OCI-LY3 (cell line): ENCODE data around the gene GPR146.

Experiments used
- H2AFZ ChIP-seq: fragments of 200-600, 300-600 bp; shearing (Covaris generic); 2 replicates; pipeline ENCODE4 v1.6.0; 2014; ENCODE audit warnings: antibody characterized with exemption, low read depth, low read length
- H3K27ac ChIP-seq: fragments of 200-600, 300-600 bp; sonication (generic); 2 replicates; pipeline ENCODE4 v1.5.1; 2014; ENCODE audit warnings: mild to moderate bottlenecking, low read length, moderate library complexity, mixed read lengths
- H3K27me3 ChIP-seq: fragments of 200-600, 300-600 bp; sonication (generic); 2 replicates; pipeline ENCODE4 v1.6.1; 2014; ENCODE audit warnings: low read depth, low read length, mixed read lengths
- H3K36me3 ChIP-seq: fragments of 200-600, 300-600 bp; sonication (generic); replicated peaks from 2 replicates; pipeline ENCODE3; 2014; ENCODE audit warnings: low read depth, low read length, mixed read lengths
- H3K4me1 ChIP-seq: fragments of 300-600, 200-600 bp; sonication (generic); 2 replicates; pipeline ENCODE4 v1.6.1; 2014; ENCODE audit warnings: low read length, mixed read lengths
- H3K4me2 ChIP-seq: fragments of 200-600, 300-600 bp; sonication (generic); 2 replicates; pipeline ENCODE4 v1.6.1; 2014; ENCODE audit warnings: low read length, mixed read lengths
- H3K4me3 ChIP-seq: fragments of 300-600, 200-600 bp; sonication (generic); 2 replicates; pipeline ENCODE4 v1.5.1; 2014; ENCODE audit warnings: antibody characterized with exemption, mild to moderate bottlenecking, low read length, moderate library complexity
- H3K79me2 ChIP-seq: fragments of 300-600, 200-600 bp; shearing (Covaris generic); 2 replicates; pipeline ENCODE4 v1.6.1; 2014; ENCODE audit warnings: mild to moderate bottlenecking, low read length, mixed read lengths
- H3K9ac ChIP-seq: fragments of 300-600, 200-600 bp; shearing (Covaris generic); 2 replicates; pipeline ENCODE4 v1.6.0; 2014; ENCODE audit warnings: mild to moderate bottlenecking, low read length, moderate library complexity
- H3K9me3 ChIP-seq: fragments of 200-600, 300-600 bp; shearing (Covaris generic); 2 replicates; pipeline ENCODE4 v1.6.1; 2014; ENCODE audit warnings: low read length, mixed read lengths; ENCODE audit not compliant: insufficient read depth
- H4K20me1 ChIP-seq: fragments of 200-600, 300-600 bp; sonication (generic); 2 replicates; pipeline ENCODE4 v1.6.1; 2016; ENCODE audit warnings: low read length, mixed read lengths; ENCODE audit not compliant: insufficient read depth
- EZH2phosphoT487 ChIP-seq: fragments of 200-600 bp; shearing (Covaris generic); IDR thresholded peaks from 2 replicates; pipeline ENCODE4 v1.6.1; 2018; ENCODE audit warnings: antibody characterized with exemption, mixed run types, low read depth
- TF ChIP-seq, protein P1 (sequence below): fragments of 200-600, 300-600 bp; sonication (generic); IDR thresholded peaks from 2 replicates; pipeline ENCODE4 v1.5.1; 2014; ENCODE audit warnings: antibody characterized with exemption, low read length, low read depth

Gene GPR146

DNA sequence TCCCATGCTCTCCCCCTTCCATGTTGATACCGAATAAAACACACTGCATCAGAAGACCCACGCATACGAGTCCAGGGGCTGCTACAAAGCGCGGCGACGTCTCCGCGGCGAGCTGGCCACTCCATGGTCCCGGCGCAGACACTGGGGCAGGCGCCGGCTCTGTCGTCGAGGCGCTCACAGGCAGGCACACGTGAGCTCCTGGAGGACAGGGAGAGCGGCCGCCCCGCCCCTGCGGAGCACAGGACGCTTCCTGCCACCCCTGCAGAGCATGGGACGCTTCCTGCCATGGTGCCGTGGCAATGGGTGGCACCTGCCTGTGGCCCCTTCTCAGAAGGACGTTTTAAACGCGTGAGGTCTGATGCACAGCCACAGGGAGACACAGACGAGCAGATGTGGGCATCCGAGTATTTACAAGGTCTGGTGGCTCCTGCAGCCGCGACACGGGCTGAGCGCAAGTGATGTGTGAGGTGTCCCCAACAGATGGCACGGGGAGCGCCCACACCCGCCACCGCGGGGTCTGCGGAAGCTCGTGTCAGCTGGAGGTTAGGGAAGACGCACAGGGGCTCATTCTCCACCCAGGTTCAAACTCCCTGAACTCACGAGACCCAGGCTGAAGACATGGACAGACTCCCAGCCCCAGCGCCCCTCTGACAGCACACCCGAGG is 21.4 kb upstream of the GPR146 start:
- Histone ChIP-seq H3K79me2 (peaks cover 27% of the 10 kb centered on the region), H3K4me3 (no peak overlapping the region), H3K36me3 (peaks cover 10% of the 10 kb centered on the region), H3K4me1 (peaks cover 42% of the 10 kb centered on the region), H3K27me3 (no peaks in the 10 kb centered on the region), H4K20me1 (peaks cover 30% of the 10 kb centered on the region), H3K27ac (no peak overlapping the region), H2AFZ (no peak overlapping the region), H3K4me2 (peak overlapping the region; percentile 89), H3K9ac (no peak overlapping the region), H3K9me3 (no peaks in the 10 kb centered on the region)
- TF ChIP-seq, protein P1, sequence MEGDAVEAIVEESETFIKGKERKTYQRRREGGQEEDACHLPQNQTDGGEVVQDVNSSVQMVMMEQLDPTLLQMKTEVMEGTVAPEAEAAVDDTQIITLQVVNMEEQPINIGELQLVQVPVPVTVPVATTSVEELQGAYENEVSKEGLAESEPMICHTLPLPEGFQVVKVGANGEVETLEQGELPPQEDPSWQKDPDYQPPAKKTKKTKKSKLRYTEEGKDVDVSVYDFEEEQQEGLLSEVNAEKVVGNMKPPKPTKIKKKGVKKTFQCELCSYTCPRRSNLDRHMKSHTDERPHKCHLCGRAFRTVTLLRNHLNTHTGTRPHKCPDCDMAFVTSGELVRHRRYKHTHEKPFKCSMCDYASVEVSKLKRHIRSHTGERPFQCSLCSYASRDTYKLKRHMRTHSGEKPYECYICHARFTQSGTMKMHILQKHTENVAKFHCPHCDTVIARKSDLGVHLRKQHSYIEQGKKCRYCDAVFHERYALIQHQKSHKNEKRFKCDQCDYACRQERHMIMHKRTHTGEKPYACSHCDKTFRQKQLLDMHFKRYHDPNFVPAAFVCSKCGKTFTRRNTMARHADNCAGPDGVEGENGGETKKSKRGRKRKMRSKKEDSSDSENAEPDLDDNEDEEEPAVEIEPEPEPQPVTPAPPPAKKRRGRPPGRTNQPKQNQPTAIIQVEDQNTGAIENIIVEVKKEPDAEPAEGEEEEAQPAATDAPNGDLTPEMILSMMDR, result no peak
- TF ChIP-seq EZH2phosphoT487, result no peak

DNA sequence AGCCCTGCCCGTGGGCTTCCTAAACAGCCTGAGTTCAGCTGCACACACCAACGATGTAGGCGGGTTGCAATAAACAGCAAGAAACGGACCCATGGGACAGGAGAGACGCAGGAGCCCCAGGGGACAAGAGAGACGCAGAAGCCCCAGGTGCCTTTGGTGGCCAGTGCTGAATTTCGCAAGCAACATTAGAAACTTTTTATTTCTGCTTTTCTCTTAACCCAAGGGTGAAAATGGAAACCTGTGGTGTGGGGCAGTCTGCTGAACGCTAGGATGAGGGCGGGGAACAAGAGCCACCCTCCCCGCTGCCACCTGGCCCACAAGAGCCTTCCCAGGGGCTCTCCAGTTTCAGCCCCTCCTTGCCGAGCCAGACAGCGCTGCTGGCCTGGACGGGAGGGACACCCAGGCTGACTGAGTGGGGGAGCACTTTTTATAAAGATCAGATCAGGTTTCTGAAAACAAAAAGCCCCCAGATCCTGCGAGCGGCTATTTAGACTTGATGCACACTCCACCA is 20.0 kb upstream of the GPR146 start:
- Histone ChIP-seq H3K27ac (peak overlapping the region; percentile 69), H3K79me2 (peaks cover 27% of the 10 kb centered on the region)

DNA sequence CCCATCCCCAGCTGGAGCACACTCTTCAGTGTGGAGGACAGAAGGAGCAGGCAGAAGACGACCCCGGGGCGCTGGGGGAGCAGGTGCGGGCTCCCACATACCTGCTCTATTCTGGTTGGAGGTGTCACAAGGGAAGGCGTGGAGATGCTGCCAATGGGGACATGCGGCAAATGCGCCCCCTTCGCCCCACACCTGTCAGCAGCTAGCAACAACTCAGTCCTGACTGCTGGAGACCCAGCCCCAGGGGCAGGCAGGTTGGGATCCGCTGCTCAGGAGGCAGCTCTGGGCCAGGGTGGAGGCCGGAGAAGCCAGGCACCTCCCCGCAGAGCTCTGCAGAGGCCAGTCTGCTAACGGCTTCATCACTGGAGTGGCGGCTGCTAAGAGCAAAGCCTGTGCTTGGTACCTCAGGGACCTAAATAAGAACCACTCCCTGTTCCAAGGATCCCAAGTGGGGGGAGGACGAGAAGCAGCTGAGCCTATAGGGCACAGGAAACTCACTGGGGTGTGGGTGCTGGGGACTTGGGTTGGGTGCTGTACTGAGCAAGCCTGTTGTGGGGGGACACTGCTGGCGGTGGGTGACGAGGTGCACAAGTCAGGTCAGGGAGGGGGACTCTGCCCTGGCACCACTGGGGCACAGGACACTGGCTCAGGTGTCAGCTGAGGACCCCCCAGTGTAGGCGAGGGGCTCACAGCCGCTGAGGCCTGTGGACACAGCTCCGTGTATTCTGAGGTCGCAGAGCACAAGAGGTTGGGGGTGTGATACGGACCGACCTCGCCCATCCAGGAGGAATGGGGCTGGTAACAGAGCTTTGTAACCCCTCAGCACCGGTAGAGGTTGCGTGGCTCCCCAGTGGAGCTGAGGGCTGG is 19.2 kb upstream of the GPR146 start:
- Histone ChIP-seq H2AFZ (no peak overlapping the region), H3K4me2 (peak overlapping the region; percentile 89), H3K4me1 (peaks cover 53% of the 10 kb centered on the region), H3K27ac (peak overlapping the region; percentile 69), H3K4me3 (peak overlapping the region; percentile 62), H3K36me3 (peaks cover 10% of the 10 kb centered on the region), H4K20me1 (peaks cover 30% of the 10 kb centered on the region), H3K79me2 (peaks cover 27% of the 10 kb centered on the region), H3K27me3 (no peaks in the 10 kb centered on the region), H3K9ac (no peak overlapping the region), H3K9me3 (no peaks in the 10 kb centered on the region)
- TF ChIP-seq EZH2phosphoT487, result no peak
- TF ChIP-seq, protein P1, result no peak

More for the DNA sequence above, 20.0 kb upstream of the GPR146 start:
- H3K9me3 ChIP-seq, result no peaks in the 10 kb centered on the region
- TF ChIP-seq, protein P1, result no peak
- TF ChIP-seq EZH2phosphoT487, result no peak
- no peaks in the 10 kb centered on the region for H3K27me3 ChIP-seq
- peak overlapping the region; percentile 89 for H3K4me2 ChIP-seq
- peaks cover 30% of the 10 kb centered on the region for H4K20me1 ChIP-seq
- H3K36me3 ChIP-seq, result peaks cover 10% of the 10 kb centered on the region
- H3K4me3 ChIP-seq, result peak overlapping the region; percentile 62
- peaks cover 49% of the 10 kb centered on the region for H3K4me1 ChIP-seq
- no peak overlapping the region for H2AFZ ChIP-seq
- H3K9ac ChIP-seq, result 0 out of 2 replicates have a peak overlapping the region, but pooled peaks have one; percentile 13
